Activated CD8-positive, alpha-beta memory T cell treated with anti-CD3 and anti-CD28 coated beads, Interleukin-2, amount 10 ng/mL, durations not matched to agents 7 days and 5 days (primary cell): ENCODE data around the gene CPNE1. TPM values are rescaled to one million over a fixed set of nuclear protein-coding genes. Genes with fewer than 3 reads are reported as not detected.
"Not testable (repeated sequence)": the region's sequence is repeated elsewhere in the genome, so short reads cannot be mapped to it uniquely, and the experiment has no call there.

Source experiments
- ATAC-seq: fragments of 150-1000 bp; cut with Tn5 transposase; one replicate; pipeline ENCODE4 v1.10.0; 2021; ENCODE audit warnings: moderate library complexity
- CTCF ChIA-PET: fragments of 350-600 bp; sonication (Branson Sonifier 250); formaldehyde crosslinking; loops from one replicate; lab custom pipeline; 2021; ENCODE audit warnings: antibody characterized with exemption; lab: Charles Lee
- DNase-seq: peaks from one replicate; pipeline ENCODE4 v3.0.0-alpha.2; 2020
- H3K27ac Mint-ChIP-seq: one replicate; pipeline ENCODE4 v1.8.0; 2021; ENCODE audit warnings: mild to moderate bottlenecking, mixed read lengths
- H3K27me3 Mint-ChIP-seq: one replicate; pipeline ENCODE4 v1.8.0; 2021; ENCODE audit warnings: mixed read lengths
- H3K36me3 Mint-ChIP-seq: one replicate; pipeline ENCODE4 v1.8.0; 2021; ENCODE audit warnings: mild to moderate bottlenecking, mixed read lengths
- H3K4me1 Mint-ChIP-seq: one replicate; pipeline ENCODE4 v1.8.0; 2021; ENCODE audit warnings: mixed read lengths
- H3K4me3 Mint-ChIP-seq: one replicate; pipeline ENCODE4 v1.8.0; 2021; ENCODE audit warnings: mild to moderate bottlenecking, moderate library complexity, mixed read lengths
- H3K9me3 Mint-ChIP-seq: one replicate; pipeline ENCODE4 v1.8.0; 2022; ENCODE audit warnings: low read depth, mixed read lengths
- total RNA-seq, 2 experiments: library from RNA; stranded (reverse); gene quantifications; one replicate each; pipeline ENCODE4 v1.2.3, GENCODE V29; 2021

Gene CPNE1
- total RNA-seq, 2 experiments from 2014 or later: 277 to 286 TPM

GRCh38 chr20:35686872-35687271 is 22.2 kb upstream of the CPNE1 start:
- H3K27me3 Mint-ChIP-seq, H3K4me3 Mint-ChIP-seq, H3K27ac Mint-ChIP-seq, H3K4me1 Mint-ChIP-seq, H3K9me3 Mint-ChIP-seq, CTCF ChIA-PET, ATAC-seq: not testable (repeated sequence)
- peak; percentile 40 for DNase-seq
- H3K36me3 Mint-ChIP-seq: peaks cover 17% of the 10 kb centered on the region

GRCh38 chr20:35685368-35685767 is 20.7 kb upstream of the CPNE1 start:
- CTCF ChIA-PET: interaction anchor here (0.6 kb wide), 1 partner anchor 19 kb away, joined by 3 read pairs; no protein-coding TSS in a partner anchor
- not testable (repeated sequence) for H3K9me3 Mint-ChIP-seq, ATAC-seq, H3K27ac Mint-ChIP-seq, H3K4me1 Mint-ChIP-seq, H3K4me3 Mint-ChIP-seq, H3K27me3 Mint-ChIP-seq, DNase-seq
- H3K36me3 Mint-ChIP-seq: peaks cover 18% of the 10 kb centered on the region

- H3K36me3 Mint-ChIP-seq: peaks cover 2% of the 10 kb centered on the region
- no peak overlapping the region for H3K27ac Mint-ChIP-seq
Observed at GRCh38 chr20:35681960-35682359, 17.3 kb upstream of the CPNE1 start.

GRCh38 chr20:35680452-35681183 is 15.9 kb upstream of the CPNE1 start:
- ATAC-seq (no peak), DNase-seq (no peak)
- peaks cover 2% of the 10 kb centered on the region for H3K36me3 Mint-ChIP-seq
- no peak overlapping the region for H3K27ac Mint-ChIP-seq
- H3K4me1 Mint-ChIP-seq: no peaks in the 10 kb centered on the region
- no peaks in the 10 kb centered on the region for H3K27me3 Mint-ChIP-seq
- CTCF ChIA-PET: no interaction called here
- no peaks in the 10 kb centered on the region for H3K9me3 Mint-ChIP-seq
- H3K4me3 Mint-ChIP-seq: no peak overlapping the region

More at GRCh38 chr20:35681960-35682359, 17.3 kb upstream of the CPNE1 start:
- Mint-ChIP-seq H3K9me3 (no peaks in the 10 kb centered on the region), H3K4me3 (no peak overlapping the region), H3K27me3 (no peaks in the 10 kb centered on the region), H3K4me1 (no peaks in the 10 kb centered on the region)
- CTCF ChIA-PET: no interaction called here
- no peak for ATAC-seq
- DNase-seq: no peak

GRCh38 chr20:35674921-35675320 is 10.2 kb upstream of the CPNE1 start:
- Mint-ChIP-seq H3K27me3 (no peaks in the 10 kb centered on the region), H3K9me3 (no peaks in the 10 kb centered on the region), H3K4me1 (no peaks in the 10 kb centered on the region), H3K4me3 (no peak overlapping the region), H3K36me3 (peaks cover 26% of the 10 kb centered on the region), H3K27ac (no peak overlapping the region)
- ATAC-seq (no peak), DNase-seq (peak; percentile 27)
- CTCF ChIA-PET: no interaction called here

- Mint-ChIP-seq H3K27ac (no peak overlapping the region), H3K9me3 (no peaks in the 10 kb centered on the region), H3K27me3 (no peaks in the 10 kb centered on the region), H3K36me3 (peaks cover 35% of the 10 kb centered on the region), H3K4me3 (no peak overlapping the region), H3K4me1 (no peaks in the 10 kb centered on the region)
- CTCF ChIA-PET: no interaction called here
- DNase-seq (no peak), ATAC-seq (no peak)
Observed at GRCh38 chr20:35673884-35674283, 9.2 kb upstream of the CPNE1 start.

GRCh38 chr20:35669681-35670080 is 5.0 kb upstream of the CPNE1 start:
- Mint-ChIP-seq H3K27ac (no peak overlapping the region), H3K36me3 (peaks cover 42% of the 10 kb centered on the region), H3K9me3 (no peaks in the 10 kb centered on the region), H3K27me3 (no peaks in the 10 kb centered on the region), H3K4me1 (peaks cover 4% of the 10 kb centered on the region), H3K4me3 (no peak overlapping the region)
- ATAC-seq (no peak), DNase-seq (peak; percentile 25)
- CTCF ChIA-PET: no interaction called here

- H3K4me1 Mint-ChIP-seq: peaks cover 4% of the 10 kb centered on the region
- H3K36me3 Mint-ChIP-seq: peaks cover 42% of the 10 kb centered on the region
- no peak overlapping the region for H3K4me3 Mint-ChIP-seq
- no peaks in the 10 kb centered on the region for H3K27me3 Mint-ChIP-seq
- no peak overlapping the region for H3K27ac Mint-ChIP-seq
- CTCF ChIA-PET: interaction anchor here (2.1 kb wide), 1 partner anchor 50 kb away, joined by 5 read pairs; no protein-coding TSS in a partner anchor
- ATAC-seq (no peak), DNase-seq (peak; percentile 32)
- no peaks in the 10 kb centered on the region for H3K9me3 Mint-ChIP-seq
Observed at GRCh38 chr20:35669221-35669620, 4.5 kb upstream of the CPNE1 start.

GRCh38 chr20:35665949-35666288 is 1.2 kb upstream of the CPNE1 start:
- Mint-ChIP-seq H3K4me1 (peaks cover 24% of the 10 kb centered on the region), H3K27ac (peak overlapping the region; percentile 38), H3K36me3 (peaks cover 40% of the 10 kb centered on the region), H3K9me3 (no peaks in the 10 kb centered on the region), H3K4me3 (peak overlapping the region; percentile 23), H3K27me3 (no peaks in the 10 kb centered on the region)
- no peak for ATAC-seq
- CTCF ChIA-PET: interaction anchor here (0.7 to 8.2 kb wide), 6 partner anchors 20 to 711 kb away, joined by 3 to 59 read pairs (median 5); partner anchors contain the start of genes NFS1 and ROMO1
- DNase-seq: no peak

- Mint-ChIP-seq H3K36me3 (peaks cover 35% of the 10 kb centered on the region), H3K4me1 (peaks cover 44% of the 10 kb centered on the region)
- CTCF ChIA-PET: interaction anchor here (0.6 to 8.2 kb wide), 5 partner anchors 45 to 290 kb away, joined by 3 to 59 read pairs (median 4); partner anchors contain the start of gene SCAND1
Observed at GRCh38 chr20:35663516-35664465, 909 bp downstream of the CPNE1 start.

GRCh38 chr20:35662551-35662950 is 2.1 kb downstream of the CPNE1 start:
- DNase-seq: no peak
- CTCF ChIA-PET: interaction anchor here (1.4 to 8.2 kb wide), 3 partner anchors 43 to 291 kb away, joined by 4 to 59 read pairs (median 13); partner anchors contain the start of gene SCAND1
- Mint-ChIP-seq H3K4me1 (peaks cover 52% of the 10 kb centered on the region), H3K27ac (peak overlapping the region; percentile 95), H3K36me3 (peaks cover 30% of the 10 kb centered on the region), H3K27me3 (no peaks in the 10 kb centered on the region), H3K9me3 (no peaks in the 10 kb centered on the region), H3K4me3 (peak overlapping the region; percentile 96)
- ATAC-seq: no peak

More at GRCh38 chr20:35663516-35664465, 909 bp downstream of the CPNE1 start:
- Mint-ChIP-seq H3K27ac (peak overlapping the region; percentile 95), H3K9me3 (no peaks in the 10 kb centered on the region), H3K4me3 (peak overlapping the region; percentile 96), H3K27me3 (no peaks in the 10 kb centered on the region)
- peak; percentile 84 for DNase-seq
- peak; percentile 48 for ATAC-seq

GRCh38 chr20:35661908-35662307 is 2.8 kb downstream of the CPNE1 start:
- CTCF ChIA-PET: interaction anchor here (0.8 to 8.2 kb wide), 3 partner anchors 10 to 61 kb away, joined by 3 to 59 read pairs (median 13); no protein-coding TSS in a partner anchor
- Mint-ChIP-seq H3K36me3 (peaks cover 37% of the 10 kb centered on the region), H3K27ac (peak overlapping the region; percentile 95), H3K27me3 (no peaks in the 10 kb centered on the region), H3K4me1 (peaks cover 59% of the 10 kb centered on the region), H3K4me3 (peak overlapping the region; percentile 96), H3K9me3 (no peaks in the 10 kb centered on the region)
- DNase-seq: no peak
- no peak for ATAC-seq

GRCh38 chr20:35661053-35661452 is 3.6 kb downstream of the CPNE1 start:
- peak overlapping the region; percentile 96 for H3K4me3 Mint-ChIP-seq
- no peak for ATAC-seq
- no peaks in the 10 kb centered on the region for H3K9me3 Mint-ChIP-seq
- peaks cover 59% of the 10 kb centered on the region for H3K4me1 Mint-ChIP-seq
- CTCF ChIA-PET: interaction anchor here (0.6 to 8.2 kb wide), 5 partner anchors 9 to 293 kb away, joined by 3 to 59 read pairs (median 3); partner anchors contain the start of gene SCAND1
- DNase-seq: no peak
- H3K27me3 Mint-ChIP-seq: no peaks in the 10 kb centered on the region
- peaks cover 40% of the 10 kb centered on the region for H3K36me3 Mint-ChIP-seq
- H3K27ac Mint-ChIP-seq: peak overlapping the region; percentile 95
